GM12865 (cell line): ENCODE data around the gene FNIP1.

Source experiments
- DNase-seq: peaks from one replicate; pipeline ENCODE4 v3.0.0; 2010; ENCODE audit warnings: low read depth
- H3K4me3 ChIP-seq: 2 replicates; pipeline ENCODE4 v1.5.1; 2011; ENCODE audit warnings: mild to moderate bottlenecking, low read depth, low read length, control low read depth
- CTCF ChIP-seq: IDR thresholded peaks from 2 replicates; pipeline ENCODE4 v1.5.1; 2011; ENCODE audit warnings: low read length, control low read depth, low read depth, inconsistent platforms; ENCODE audit not compliant: insufficient read depth; ENCODE audit errors: missing control alignments

The FNIP1 gene

DNA sequence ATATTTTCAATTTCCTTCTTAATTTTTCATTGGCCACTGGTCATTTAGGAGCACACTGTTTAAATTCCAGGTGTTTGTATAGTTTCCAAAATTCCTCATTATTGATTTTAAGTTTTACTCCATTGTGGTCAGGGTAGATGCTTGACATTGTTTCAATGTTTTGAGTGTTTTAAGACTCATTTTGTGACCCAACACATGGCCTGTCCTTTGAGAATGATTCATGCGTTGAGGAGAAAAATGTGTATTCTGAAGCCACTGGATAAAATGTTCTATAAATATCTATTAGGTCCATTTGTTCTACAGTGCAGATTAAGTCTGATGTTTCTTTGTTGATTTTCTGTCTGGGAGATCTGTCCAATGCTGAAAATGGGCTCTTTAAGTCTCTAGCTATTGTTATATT lies 24.4 kb upstream of the FNIP1 start:
- no peak for DNase-seq
- TF ChIP-seq CTCF, result no peak
- no peak overlapping the region for H3K4me3 ChIP-seq

- no peak for DNase-seq
- no peak overlapping the region for H3K4me3 ChIP-seq
- no peak for TF ChIP-seq CTCF
Observed at GRCh38 chr5:131818001-131818724, 21.3 kb upstream of the FNIP1 start.

- TF ChIP-seq CTCF, result no peak
- DNase-seq, result no peak
- H3K4me3 ChIP-seq, result no peak overlapping the region
Observed at GRCh38 chr5:131814990-131815389, 18.2 kb upstream of the FNIP1 start.

DNA sequence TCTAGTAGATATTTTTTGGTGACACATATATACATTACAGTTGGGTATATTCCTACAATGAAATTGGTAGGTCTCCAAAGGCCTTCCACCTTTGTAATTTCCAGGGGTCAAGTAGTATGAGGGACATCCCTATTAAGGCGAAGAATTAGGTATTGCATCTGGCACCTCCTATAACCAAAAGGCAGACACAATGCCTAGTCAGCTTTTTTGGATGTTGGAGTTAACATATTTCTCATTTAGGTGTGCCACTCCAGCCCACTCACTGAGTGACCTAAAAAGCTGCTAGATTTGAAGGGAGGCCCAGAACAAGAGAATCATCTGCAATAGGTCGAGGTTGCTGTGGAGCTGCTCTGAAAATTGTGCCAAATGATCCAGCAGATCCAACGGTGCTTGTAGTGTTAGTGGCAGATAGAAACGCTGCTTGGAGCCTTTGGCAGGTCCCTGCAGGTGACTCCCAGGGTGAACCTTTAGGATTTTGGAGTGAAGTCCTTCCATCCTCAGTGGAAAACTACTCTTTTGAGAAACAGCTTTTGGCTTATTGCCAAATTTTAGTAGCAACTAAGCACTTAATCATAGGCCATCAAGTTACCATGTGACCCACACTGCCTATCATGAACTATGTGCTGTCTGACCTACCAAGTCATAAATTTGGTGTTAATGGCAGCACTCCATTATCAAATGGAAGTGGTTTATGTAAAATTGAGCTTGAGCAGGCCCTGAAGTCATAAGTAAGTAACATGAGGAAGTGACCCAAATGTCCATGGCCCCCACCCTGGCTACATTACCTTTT lies 15.7 kb upstream of the FNIP1 start:
- no peak for TF ChIP-seq CTCF

DNA sequence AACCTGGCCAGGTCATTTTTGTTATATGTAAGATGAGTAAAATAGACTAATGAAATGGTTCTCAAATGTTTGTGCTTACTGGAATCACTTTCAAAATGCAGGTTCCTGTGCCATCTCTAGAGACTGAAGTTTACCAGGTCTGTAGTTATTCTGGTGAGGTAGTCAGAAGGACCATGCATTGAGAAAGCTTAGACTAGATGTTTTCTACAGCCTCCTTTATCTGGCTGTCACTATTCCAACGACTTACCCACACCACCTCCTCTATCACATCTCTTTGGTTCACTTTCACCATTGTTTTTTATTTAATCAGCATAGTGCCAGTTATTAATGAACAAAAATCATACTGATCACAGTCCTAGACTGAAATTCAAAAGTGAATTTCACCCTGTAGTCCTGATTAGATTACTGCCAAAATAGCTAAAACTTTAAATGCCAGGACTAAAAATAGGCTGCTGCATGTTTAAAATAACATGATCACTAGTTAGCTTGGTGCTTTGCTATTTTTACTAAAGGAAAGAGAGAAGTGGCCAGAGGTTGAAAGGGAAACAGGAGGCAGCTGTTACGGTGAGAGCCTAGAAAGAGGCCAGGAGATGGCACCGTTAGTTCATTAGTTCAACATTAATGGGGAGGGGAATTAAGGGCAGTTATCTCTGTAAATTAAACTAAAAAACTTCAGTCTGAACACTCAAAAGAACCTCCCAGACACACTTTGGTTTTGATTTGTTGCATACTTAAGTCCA lies 13.9 kb upstream of the FNIP1 start:
- H3K4me3 ChIP-seq, result no peak overlapping the region
- TF ChIP-seq CTCF, result peak; percentile 31
- DNase-seq, result peak; percentile 53

More for the DNA sequence above, 15.7 kb upstream of the FNIP1 start:
- no peak for DNase-seq
- no peak overlapping the region for H3K4me3 ChIP-seq

- TF ChIP-seq CTCF, result no peak
- H3K4me3 ChIP-seq, result peak overlapping the region; percentile 75
- peak; percentile 44 for DNase-seq
Observed at GRCh38 chr5:131795879-131796792, 681 bp downstream of the FNIP1 start.
